Sigmoid colon (tissue), 4 donors: ENCODE results near the gene SGK2.

ENCODE experiments used
- POLR2A ChIP-seq, 2 donors: fragments of 450-650 bp; IDR thresholded peaks; one replicate each; pipeline ENCODE4 v1.6.1; 2016; ENCODE audit warnings: antibody characterized with exemption in 2 of 2, mild to moderate bottlenecking in 2 of 2, moderate library complexity in 2 of 2
- POLR2AphosphoS5 ChIP-seq, 4 donors: sonication (generic); formaldehyde crosslinking; IDR thresholded peaks; one replicate each; pipeline ENCODE4 v1.6.1; 2017; ENCODE audit warnings: antibody characterized with exemption in 4 of 4

- TF ChIP-seq POLR2A (IDR thresholded peaks at IDR 0.05), result no peak
- no peak for TF ChIP-seq POLR2AphosphoS5 (IDR thresholded peaks at IDR 0.05)
These were observed 12.9 kb downstream of the SGK2 start for GRCh38 chr20:43571771-43572170.
